ENCODE results near the gene MYO5C. TPM values are rescaled to one million over a fixed set of nuclear protein-coding genes. Genes with fewer than 3 reads are reported as not detected.

The MYO5C gene
- total and polyA plus RNA-seq, 4 experiments from 2014 or later, result 0.19 to 0.29 (median 0.29) TPM; not detected in 1

DNA sequence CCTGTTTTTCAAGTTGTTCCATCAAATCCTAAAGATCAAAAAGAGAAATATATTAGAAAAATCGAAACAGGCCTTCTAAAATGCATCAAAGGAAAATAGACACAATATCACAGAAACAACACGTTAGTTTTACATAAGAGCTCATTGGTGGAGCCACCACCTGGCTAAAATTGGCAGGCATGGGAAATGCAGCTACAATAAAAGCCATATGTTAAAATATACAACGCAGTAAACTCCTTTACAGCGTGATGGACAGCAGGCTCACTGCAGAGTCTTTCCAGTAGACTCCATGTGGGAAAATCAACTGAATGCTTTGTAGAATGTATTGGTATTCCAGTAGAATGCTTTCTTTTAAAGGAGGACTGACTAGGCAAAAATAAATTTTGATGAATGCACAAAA is 40.9 kb upstream of the MYO5C start:
- Mint-ChIP-seq H3K36me3 (peaks cover 11 to 41% of the 10 kb centered on the region in 2 donors), H3K4me3 (no peak overlapping the region), H3K27me3 (no peaks in the 10 kb centered on the region), H3K9me3 (no peaks in the 10 kb centered on the region), H3K4me1 (peaks cover 9 to 16% (median 11%) of the 10 kb centered on the region in 4 donors), H3K27ac (peak overlapping the region in 3 of 7 donors; percentile 15 to 71 (median 48))
- Histone ChIP-seq H3K9me3 (ENCODE audit: control insufficient read depth in 1 of 2, low read length in 2 of 2) (no peaks in the 10 kb centered on the region), H3K36me3 (ENCODE audit: insufficient read depth, low read length) (peaks cover 9% of the 10 kb centered on the region), H3K4me3 (ENCODE audit: low read length in 2 of 2) (no peak overlapping the region), H3K4me1 (ENCODE audit: insufficient read depth, low read length) (peaks cover 9% of the 10 kb centered on the region), H3K27ac (ENCODE audit: low read depth, low read length) (no peak overlapping the region), H3K27me3 (ENCODE audit: insufficient read depth, low read length) (no peaks in the 10 kb centered on the region)
- intact Hi-C loops (cut with micrococcal nuclease), result no loop called here
- no peak for DNase-seq
- ChIA-PET CTCF (ENCODE audit: partially characterized antibody) (interaction anchor here (0.7 kb wide), 1 partner anchor 44 kb away, joined by 4 read pairs; no protein-coding TSS in a partner anchor), POLR2A (ENCODE audit: partially characterized antibody) (no interaction called here)

DNA sequence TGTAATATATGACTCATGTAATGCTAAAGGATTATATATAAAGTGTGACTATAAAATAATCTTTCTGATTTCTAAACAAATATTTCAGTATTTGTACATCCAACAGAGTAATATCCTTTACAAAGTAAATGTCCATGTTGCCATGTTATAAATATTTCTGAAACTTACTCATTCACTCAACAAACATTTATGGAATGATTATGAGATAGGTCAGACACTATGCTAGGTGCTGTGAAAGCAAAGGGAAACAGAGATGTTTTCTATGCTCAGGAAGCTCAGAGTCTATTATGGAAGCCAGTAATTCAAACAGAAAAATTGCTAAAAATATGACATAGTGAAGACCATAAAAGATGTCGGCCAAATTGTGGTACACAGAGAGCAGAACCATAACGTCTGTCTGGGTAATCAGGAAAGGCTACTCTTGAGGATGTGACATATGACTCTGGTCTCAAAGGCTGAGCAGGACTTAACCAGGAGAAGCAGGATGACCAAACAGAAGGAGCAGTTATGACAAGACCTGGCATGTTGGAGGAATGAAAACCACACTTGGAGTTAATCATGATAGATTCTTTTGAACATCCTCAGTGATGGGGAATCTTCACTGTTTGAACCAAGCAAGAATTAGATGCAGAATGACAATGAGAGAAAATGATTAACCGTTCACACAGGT is 39.0 kb upstream of the MYO5C start:
- H3K4me3 ChIP-seq (ENCODE audit: low read length in 2 of 2), result no peak overlapping the region
- Mint-ChIP-seq H3K36me3 (peaks cover 14 to 39% of the 10 kb centered on the region in 2 donors), H3K27ac (peak overlapping the region in 5 of 7 donors; percentile 16 to 75 (median 46)), H3K4me1 (peaks cover 13 to 21% (median 16%) of the 10 kb centered on the region in 4 donors), H3K9me3 (no peaks in the 10 kb centered on the region), H3K4me3 (no peak overlapping the region), H3K27me3 (no peaks in the 10 kb centered on the region)
- no peaks in the 10 kb centered on the region for H3K27me3 ChIP-seq (ENCODE audit: insufficient read depth, low read length)
- H3K27ac ChIP-seq (ENCODE audit: low read depth, low read length), result no peak overlapping the region
- intact Hi-C loops (cut with micrococcal nuclease), result no loop called here
- peaks cover 2% of the 10 kb centered on the region for H3K36me3 ChIP-seq (ENCODE audit: insufficient read depth, low read length)
- H3K9me3 ChIP-seq (ENCODE audit: control insufficient read depth in 1 of 2, low read length in 2 of 2), result no peaks in the 10 kb centered on the region
- POLR2A ChIA-PET (ENCODE audit: partially characterized antibody), result interaction anchor here (0.6 kb wide), 1 partner anchor 401 kb away, joined by 3 read pairs; no protein-coding TSS in a partner anchor
- peaks cover 13% of the 10 kb centered on the region for H3K4me1 ChIP-seq (ENCODE audit: insufficient read depth, low read length)
- DNase-seq, result no peak
- CTCF ChIA-PET (ENCODE audit: partially characterized antibody), result interaction anchor here (1.4 to 4.7 kb wide), 4 partner anchors 129 to 400 kb away, joined by 3 to 57 read pairs (median 12); no protein-coding TSS in a partner anchor

GRCh38 chr15:52331490-52332240 is 36.1 kb upstream of the MYO5C start:
- peaks cover 13 to 21% (median 15%) of the 10 kb centered on the region in 4 donors for H3K4me1 Mint-ChIP-seq
- H3K27me3 ChIP-seq (ENCODE audit: insufficient read depth, low read length), result no peaks in the 10 kb centered on the region
- intact Hi-C loops (cut with micrococcal nuclease), result loop anchor here (1.0 kb wide), 8 partner anchors 75 to 404 kb away; partner anchors contain the start of genes ARPP19 and MYO5A
- H3K9me3 Mint-ChIP-seq, result no peaks in the 10 kb centered on the region
- H3K4me3 ChIP-seq (ENCODE audit: low read length in 2 of 2), result no peak overlapping the region
- H3K9me3 ChIP-seq (ENCODE audit: control insufficient read depth in 1 of 2, low read length in 2 of 2), result no peaks in the 10 kb centered on the region
- ChIA-PET CTCF (ENCODE audit: partially characterized antibody) (interaction anchor here (0.6 to 4.7 kb wide), 25 partner anchors 8 to 406 kb away, joined by 3 to 57 read pairs (median 4); partner anchors contain the start of gene ARPP19), POLR2A (ENCODE audit: partially characterized antibody) (interaction anchor here (0.7 to 2.6 kb wide), 8 partner anchors 12 to 404 kb away, joined by 3 to 11 read pairs (median 4); partner anchors contain the start of genes ARPP19, ATOSA and MYO5A)
- H3K36me3 ChIP-seq (ENCODE audit: insufficient read depth, low read length), result peaks cover 9% of the 10 kb centered on the region
- peaks cover 13% of the 10 kb centered on the region for H3K4me1 ChIP-seq (ENCODE audit: insufficient read depth, low read length)
- peak; percentile 64 to 74 (median 66) for DNase-seq
- peak overlapping the region; percentile 70 to 93 (median 80) for H3K27ac Mint-ChIP-seq
- H3K27ac ChIP-seq (ENCODE audit: low read depth, low read length), result no peak overlapping the region
- H3K4me3 Mint-ChIP-seq, result peak overlapping the region in 7 of 8 donors; percentile 46 to 79 (median 72)
- no peaks in the 10 kb centered on the region for H3K27me3 Mint-ChIP-seq
- H3K36me3 Mint-ChIP-seq, result peaks cover 40 to 53% of the 10 kb centered on the region in 2 donors

DNA sequence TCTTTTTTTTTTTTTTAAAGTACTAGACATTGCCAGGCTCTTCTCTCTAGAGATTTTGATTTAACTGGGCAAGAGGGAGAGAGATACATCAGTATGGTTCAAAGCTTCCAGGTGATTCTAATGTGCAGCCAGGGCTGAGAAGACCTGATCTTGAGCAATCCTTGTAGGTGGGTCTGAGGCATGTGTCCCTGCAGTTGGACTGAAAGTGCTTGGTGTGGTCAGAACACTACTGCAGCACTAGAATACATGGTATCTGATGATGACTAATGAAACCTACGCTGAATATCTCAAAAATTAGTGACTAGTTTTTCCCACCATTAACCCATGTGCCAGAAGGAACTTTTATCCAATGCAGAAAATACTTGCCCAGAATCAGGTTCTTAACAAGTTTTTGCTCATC is 34.4 kb upstream of the MYO5C start:
- H3K9me3 Mint-ChIP-seq, result no peaks in the 10 kb centered on the region
- no peak overlapping the region for H3K4me3 ChIP-seq (ENCODE audit: low read length in 2 of 2)
- ChIA-PET CTCF (ENCODE audit: partially characterized antibody) (interaction anchor here (0.7 kb wide), 1 partner anchor 205 kb away, joined by 3 read pairs; no protein-coding TSS in a partner anchor), POLR2A (ENCODE audit: partially characterized antibody) (interaction anchor here (0.7 kb wide), 1 partner anchor 239 kb away, joined by 3 read pairs; no protein-coding TSS in a partner anchor)
- H3K9me3 ChIP-seq (ENCODE audit: control insufficient read depth in 1 of 2, low read length in 2 of 2), result no peaks in the 10 kb centered on the region
- no peaks in the 10 kb centered on the region for H3K27me3 Mint-ChIP-seq
- no peak overlapping the region for H3K4me3 Mint-ChIP-seq
- peaks cover 13% of the 10 kb centered on the region for H3K4me1 ChIP-seq (ENCODE audit: insufficient read depth, low read length)
- no peaks in the 10 kb centered on the region for H3K27me3 ChIP-seq (ENCODE audit: insufficient read depth, low read length)
- DNase-seq, result no peak
- peaks cover 13 to 21% (median 15%) of the 10 kb centered on the region in 4 donors for H3K4me1 Mint-ChIP-seq
- intact Hi-C loops (cut with micrococcal nuclease), result no loop called here
- H3K27ac Mint-ChIP-seq, result peak overlapping the region in 3 of 7 donors; percentile 11 to 44 (median 43)
- peaks cover 48 to 54% of the 10 kb centered on the region in 2 donors for H3K36me3 Mint-ChIP-seq
- H3K36me3 ChIP-seq (ENCODE audit: insufficient read depth, low read length), result peaks cover 16% of the 10 kb centered on the region
- H3K27ac ChIP-seq (ENCODE audit: low read depth, low read length), result no peak overlapping the region

GRCh38 chr15:52329150-52329549 is 33.5 kb upstream of the MYO5C start:
- peaks cover 13% of the 10 kb centered on the region for H3K4me1 ChIP-seq (ENCODE audit: insufficient read depth, low read length)
- no peak for DNase-seq
- no peak overlapping the region for H3K4me3 Mint-ChIP-seq
- peaks cover 46 to 54% of the 10 kb centered on the region in 2 donors for H3K36me3 Mint-ChIP-seq
- no peaks in the 10 kb centered on the region for H3K27me3 Mint-ChIP-seq
- peaks cover 13 to 21% (median 14%) of the 10 kb centered on the region in 4 donors for H3K4me1 Mint-ChIP-seq
- intact Hi-C loops (cut with micrococcal nuclease), result no loop called here
- no peak overlapping the region for H3K4me3 ChIP-seq (ENCODE audit: low read length in 2 of 2)
- POLR2A ChIA-PET (ENCODE audit: partially characterized antibody), result no interaction called here
- CTCF ChIA-PET (ENCODE audit: partially characterized antibody), result interaction anchor here (0.7 to 2.4 kb wide), 3 partner anchors 71 to 407 kb away, joined by 3 to 11 read pairs (median 6); no protein-coding TSS in a partner anchor
- peak overlapping the region in 3 of 7 donors; percentile 6 to 57 (median 6) for H3K27ac Mint-ChIP-seq
- H3K36me3 ChIP-seq (ENCODE audit: insufficient read depth, low read length), result peaks cover 16% of the 10 kb centered on the region
- no peaks in the 10 kb centered on the region for H3K27me3 ChIP-seq (ENCODE audit: insufficient read depth, low read length)
- H3K9me3 ChIP-seq (ENCODE audit: control insufficient read depth in 1 of 2, low read length in 2 of 2), result no peaks in the 10 kb centered on the region
- no peak overlapping the region for H3K27ac ChIP-seq (ENCODE audit: low read depth, low read length)
- H3K9me3 Mint-ChIP-seq, result no peaks in the 10 kb centered on the region

GRCh38 chr15:52328680-52329079 is 33.1 kb upstream of the MYO5C start:
- POLR2A ChIA-PET (ENCODE audit: partially characterized antibody), result no interaction called here
- H3K36me3 Mint-ChIP-seq, result peaks cover 46 to 57% of the 10 kb centered on the region in 2 donors

More at GRCh38 chr15:52328680-52329079, 33.1 kb upstream of the MYO5C start:
- Histone ChIP-seq H3K36me3 (ENCODE audit: insufficient read depth, low read length) (peaks cover 16% of the 10 kb centered on the region), H3K4me3 (ENCODE audit: low read length in 2 of 2) (no peak overlapping the region), H3K27ac (ENCODE audit: low read depth, low read length) (no peak overlapping the region), H3K27me3 (ENCODE audit: insufficient read depth, low read length) (no peaks in the 10 kb centered on the region), H3K9me3 (ENCODE audit: control insufficient read depth in 1 of 2, low read length in 2 of 2) (no peaks in the 10 kb centered on the region), H3K4me1 (ENCODE audit: insufficient read depth, low read length) (peaks cover 13% of the 10 kb centered on the region)
- Mint-ChIP-seq H3K27ac (peak overlapping the region in 2 of 7 donors; percentile 20 to 57), H3K4me1 (peaks cover 13 to 21% (median 14%) of the 10 kb centered on the region in 4 donors), H3K27me3 (no peaks in the 10 kb centered on the region), H3K4me3 (no peak overlapping the region), H3K9me3 (no peaks in the 10 kb centered on the region)
- intact Hi-C loops (cut with micrococcal nuclease), result no loop called here
- DNase-seq, result no peak
- CTCF ChIA-PET (ENCODE audit: partially characterized antibody), result interaction anchor here (1.4 to 2.4 kb wide), 3 partner anchors 71 to 407 kb away, joined by 6 to 11 read pairs (median 7); no protein-coding TSS in a partner anchor
